GM23338 (cell line): ENCODE data around the gene FAM13A. TPM values are rescaled to one million over a fixed set of nuclear protein-coding genes. Genes with fewer than 3 reads are reported as not detected.

Source experiments
- ATAC-seq: fragments of 200-7000 bp; cut with Tn5 transposase; 3 replicates; pipeline ENCODE4 v1.9.1; 2020
- DNase-seq: peaks from one replicate; pipeline ENCODE4 v3.0.0-alpha.2; 2015; ENCODE audit warnings: low spot score
- H2AFZ ChIP-seq: fragments of 200-600 bp; sonication (generic); 2 replicates; pipeline ENCODE4 v1.8.0; 2016; ENCODE audit warnings: antibody characterized with exemption, mild to moderate bottlenecking, moderate library complexity
- H3F3A ChIP-seq: fragments of 200-600 bp; sonication (generic); replicated peaks from 2 replicates; pipeline ENCODE4 v1.8.0; 2017; ENCODE audit warnings: antibody characterized with exemption, mixed run types, low read depth
- H3K27ac ChIP-seq: fragments of 200-600 bp; sonication (generic); 2 replicates; pipeline ENCODE4 v1.6.1; 2016; ENCODE audit warnings: low read depth
- H3K27me3 ChIP-seq: fragments of 200-600 bp; sonication (generic); 2 replicates; pipeline ENCODE4 v1.8.0; 2016; ENCODE audit warnings: mild to moderate bottlenecking, mixed run types, moderate library complexity; ENCODE audit not compliant: insufficient read depth
- H3K36me3 ChIP-seq: fragments of 200-600 bp; sonication (generic); 2 replicates; pipeline ENCODE4 v1.8.0; 2016; ENCODE audit warnings: mild to moderate bottlenecking; ENCODE audit not compliant: insufficient read depth
- H3K4me1 ChIP-seq: fragments of 200-600 bp; sonication (generic); 2 replicates; pipeline ENCODE4 v1.8.0; 2016; ENCODE audit warnings: mild to moderate bottlenecking, moderate library complexity; ENCODE audit not compliant: insufficient read depth
- H3K4me2 ChIP-seq: fragments of 200-600 bp; sonication (generic); 2 replicates; pipeline ENCODE4 v1.7.1; 2017; ENCODE audit warnings: mixed run types
- H3K4me3 ChIP-seq: fragments of 200-600 bp; sonication (generic); 2 replicates; pipeline ENCODE4 v1.6.1; 2016; ENCODE audit warnings: mixed run types
- H3K79me2 ChIP-seq: fragments of 200-600 bp; sonication (generic); replicated peaks from 2 replicates; pipeline ENCODE4 v1.8.0; 2017; ENCODE audit warnings: mild to moderate bottlenecking; ENCODE audit not compliant: insufficient read depth
- H3K9me2 ChIP-seq: fragments of 200-600 bp; sonication (generic); 2 replicates; pipeline ENCODE4 v1.8.0; 2017; ENCODE audit not compliant: insufficient read depth
- H4K20me1 ChIP-seq: fragments of 200-600 bp; sonication (generic); replicated peaks from 2 replicates; pipeline ENCODE4 v1.8.0; 2017; ENCODE audit warnings: mild to moderate bottlenecking; ENCODE audit not compliant: insufficient read depth
- H3K27ac Mint-ChIP-seq: 2 replicates; pipeline ENCODE4 v1.8.0; 2020; ENCODE audit warnings: inconsistent platforms, mild to moderate bottlenecking, moderate library complexity, mixed read lengths
- H3K27me3 Mint-ChIP-seq: 3 replicates; pipeline ENCODE4 v1.8.0; 2022; ENCODE audit warnings: low read depth, mild to moderate bottlenecking, moderate library complexity, mixed read lengths, inconsistent platforms; ENCODE audit not compliant: insufficient read depth, poor library complexity
- H3K36me3 Mint-ChIP-seq: 3 replicates; pipeline ENCODE4 v1.8.0; 2021; ENCODE audit warnings: low read depth, mild to moderate bottlenecking, inconsistent platforms, moderate library complexity, mixed read lengths
- H3K4me1 Mint-ChIP-seq: 3 replicates; pipeline ENCODE4 v1.8.0; 2020; ENCODE audit warnings: mild to moderate bottlenecking, inconsistent platforms, mixed read lengths
- H3K4me3 Mint-ChIP-seq: 3 replicates; pipeline ENCODE4 v1.8.0; 2021; ENCODE audit warnings: moderate library complexity, mild to moderate bottlenecking, inconsistent platforms, mixed read lengths
- H3K9me3 Mint-ChIP-seq: 3 replicates; pipeline ENCODE4 v1.8.0; 2020; ENCODE audit warnings: moderate library complexity, mild to moderate bottlenecking, inconsistent platforms, mixed read lengths
- EZH2 ChIP-seq: fragments of 200-600 bp; sonication (generic); IDR thresholded peaks from one replicate; pipeline ENCODE4 v1.8.0; 2017; ENCODE audit warnings: antibody characterized with exemption, mild to moderate bottlenecking, low read depth; ENCODE audit not compliant: unreplicated experiment
- EZH2phosphoT487 ChIP-seq: fragments of 200-600 bp; sonication (generic); IDR thresholded peaks from one replicate; pipeline ENCODE4 v1.8.1; 2018; ENCODE audit warnings: antibody characterized with exemption; ENCODE audit not compliant: unreplicated experiment
- JUNB ChIP-seq: IDR thresholded peaks from one replicate; pipeline ENCODE4 v1.6.1; 2016; ENCODE audit warnings: antibody characterized with exemption; ENCODE audit not compliant: unreplicated experiment
- POLR2AphosphoS5 ChIP-seq: IDR thresholded peaks from 2 replicates; pipeline ENCODE4 v1.6.1; 2016; ENCODE audit warnings: antibody characterized with exemption, low read depth
- STAT1 ChIP-seq: IDR thresholded peaks from one replicate; pipeline ENCODE4 v1.6.1; 2016; ENCODE audit warnings: antibody characterized with exemption; ENCODE audit not compliant: unreplicated experiment
- ZNF114 ChIP-seq: fragments of 250-450 bp; sonication (Bioruptor Pico); IDR thresholded peaks from 2 replicates; pipeline ENCODE4 v1.5.0; 2020; ENCODE audit warnings: mild to moderate bottlenecking, moderate library complexity
- ZNF331 ChIP-seq: fragments of 250-450 bp; sonication (Bioruptor Pico); IDR thresholded peaks from 2 replicates; pipeline ENCODE4 v1.5.0; 2020; ENCODE audit warnings: low read depth, mild to moderate bottlenecking, moderate library complexity
- polyA plus RNA-seq: library from polyadenylated mRNA; unstranded; fragments of >200 nt; fragmentation: Nextera tagmentation; extraction: Ambion mirVana; gene quantifications from 2 replicates; pipeline ENCODE4 v1.2.1, GENCODE V29; 2016
- total RNA-seq: library from RNA; depleted of rRNA; stranded (reverse); fragments of >200 nt; shearing (Covaris generic); gene quantifications from 2 replicates; pipeline ENCODE4 v1.2.3, GENCODE V29; 2014
- TF ChIP-seq, protein P1 (sequence below): IDR thresholded peaks from one replicate; pipeline ENCODE4 v1.6.1; 2018; ENCODE audit warnings: antibody characterized with exemption; ENCODE audit not compliant: unreplicated experiment

Gene FAM13A
- total and polyA plus RNA-seq, 2 experiments from 2014 or later, result 13.9 to 28.4 TPM

DNA sequence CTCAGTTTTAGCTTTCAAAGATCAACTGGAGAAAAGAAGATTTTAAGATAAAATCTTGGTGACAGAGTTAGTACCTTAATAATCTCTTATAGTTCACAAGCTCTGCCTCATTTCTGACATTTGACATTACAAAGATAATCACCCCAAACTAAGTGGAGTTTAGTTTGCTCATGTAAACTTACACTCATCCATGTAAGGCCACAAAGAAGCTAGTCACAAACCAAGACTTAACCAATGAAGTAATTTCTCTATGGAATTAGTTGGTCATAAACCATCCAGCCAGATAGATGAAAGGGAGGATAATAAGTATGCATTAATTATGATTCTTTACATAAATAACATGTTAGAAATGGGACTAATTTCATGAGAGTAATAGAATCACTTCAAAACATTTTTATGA, 159.2 kb downstream of the FAM13A start:
- Histone ChIP-seq H4K20me1 (no peaks in the 10 kb centered on the region), H3K79me2 (0 out of 2 replicates have a peak, but pooled peaks cover 6% of the 10 kb centered on the region), H3K9me2 (peaks cover 5% of the 10 kb centered on the region; the same call in 1 of the 2 replicates), H3K4me3 (no peak overlapping the region), H3F3A (no peaks in the 10 kb centered on the region), H3K4me2 (no peak overlapping the region), H3K36me3 (no peaks in the 10 kb centered on the region), H2AFZ (no peak overlapping the region), H3K27me3 (no peaks in the 10 kb centered on the region), H3K27ac (no peak overlapping the region), H3K4me1 (peaks cover 5% of the 10 kb centered on the region; the same call in 1 of the 2 replicates)
- Mint-ChIP-seq H3K27ac (no peak overlapping the region), H3K4me1 (peaks cover 3% of the 10 kb centered on the region; the same call in 1 of the 3 replicates), H3K4me3 (no peak overlapping the region), H3K27me3 (no peaks in the 10 kb centered on the region), H3K9me3 (peaks cover 10% of the 10 kb centered on the region; the same call in 2 of the 3 replicates), H3K36me3 (peaks cover 29% of the 10 kb centered on the region)
- no peak for ATAC-seq
- TF ChIP-seq EZH2, result no peak
- no peak for TF ChIP-seq STAT1
- no peak for TF ChIP-seq ZNF114 (CRISPR knock-in tag)
- TF ChIP-seq ZNF331, result no peak
- no peak for DNase-seq

DNA sequence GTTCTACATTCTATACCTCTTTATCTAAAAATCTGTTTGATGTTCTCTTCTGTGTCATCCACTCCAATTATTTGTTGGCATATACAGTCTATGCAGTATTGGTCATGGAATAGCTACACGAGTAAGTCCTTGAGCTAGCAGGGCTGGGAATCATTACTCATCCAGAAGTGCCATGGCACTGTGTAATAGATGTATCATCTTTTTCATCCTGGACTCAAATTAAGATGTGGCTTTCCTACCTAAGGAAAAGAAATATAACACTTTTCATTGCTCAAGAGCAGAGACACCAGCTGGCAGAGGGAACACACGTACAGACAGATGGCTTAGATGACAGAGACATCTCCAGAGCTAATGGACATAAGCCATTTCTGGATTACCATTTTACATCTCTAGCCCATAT, 159.8 kb downstream of the FAM13A start:
- no peak for ATAC-seq
- Mint-ChIP-seq H3K27ac (no peak overlapping the region), H3K27me3 (no peaks in the 10 kb centered on the region), H3K36me3 (peaks cover 23% of the 10 kb centered on the region), H3K4me1 (peaks cover 3% of the 10 kb centered on the region; the same call in 1 of the 3 replicates), H3K9me3 (peaks cover 10% of the 10 kb centered on the region; the same call in 2 of the 3 replicates), H3K4me3 (no peak overlapping the region)
- H3K4me3 ChIP-seq, result no peak overlapping the region
- H2AFZ ChIP-seq, result no peak overlapping the region
- no peak overlapping the region for H3K4me2 ChIP-seq
- no peak overlapping the region for H3K27ac ChIP-seq
- H4K20me1 ChIP-seq, result no peaks in the 10 kb centered on the region
- no peaks in the 10 kb centered on the region for H3F3A ChIP-seq
- H3K36me3 ChIP-seq, result no peaks in the 10 kb centered on the region
- no peak for DNase-seq
- no peak for TF ChIP-seq POLR2AphosphoS5
- no peak for TF ChIP-seq ZNF331
- no peak for TF ChIP-seq ZNF114 (CRISPR knock-in tag)
- no peak for TF ChIP-seq EZH2phosphoT487
- TF ChIP-seq, protein P1, sequence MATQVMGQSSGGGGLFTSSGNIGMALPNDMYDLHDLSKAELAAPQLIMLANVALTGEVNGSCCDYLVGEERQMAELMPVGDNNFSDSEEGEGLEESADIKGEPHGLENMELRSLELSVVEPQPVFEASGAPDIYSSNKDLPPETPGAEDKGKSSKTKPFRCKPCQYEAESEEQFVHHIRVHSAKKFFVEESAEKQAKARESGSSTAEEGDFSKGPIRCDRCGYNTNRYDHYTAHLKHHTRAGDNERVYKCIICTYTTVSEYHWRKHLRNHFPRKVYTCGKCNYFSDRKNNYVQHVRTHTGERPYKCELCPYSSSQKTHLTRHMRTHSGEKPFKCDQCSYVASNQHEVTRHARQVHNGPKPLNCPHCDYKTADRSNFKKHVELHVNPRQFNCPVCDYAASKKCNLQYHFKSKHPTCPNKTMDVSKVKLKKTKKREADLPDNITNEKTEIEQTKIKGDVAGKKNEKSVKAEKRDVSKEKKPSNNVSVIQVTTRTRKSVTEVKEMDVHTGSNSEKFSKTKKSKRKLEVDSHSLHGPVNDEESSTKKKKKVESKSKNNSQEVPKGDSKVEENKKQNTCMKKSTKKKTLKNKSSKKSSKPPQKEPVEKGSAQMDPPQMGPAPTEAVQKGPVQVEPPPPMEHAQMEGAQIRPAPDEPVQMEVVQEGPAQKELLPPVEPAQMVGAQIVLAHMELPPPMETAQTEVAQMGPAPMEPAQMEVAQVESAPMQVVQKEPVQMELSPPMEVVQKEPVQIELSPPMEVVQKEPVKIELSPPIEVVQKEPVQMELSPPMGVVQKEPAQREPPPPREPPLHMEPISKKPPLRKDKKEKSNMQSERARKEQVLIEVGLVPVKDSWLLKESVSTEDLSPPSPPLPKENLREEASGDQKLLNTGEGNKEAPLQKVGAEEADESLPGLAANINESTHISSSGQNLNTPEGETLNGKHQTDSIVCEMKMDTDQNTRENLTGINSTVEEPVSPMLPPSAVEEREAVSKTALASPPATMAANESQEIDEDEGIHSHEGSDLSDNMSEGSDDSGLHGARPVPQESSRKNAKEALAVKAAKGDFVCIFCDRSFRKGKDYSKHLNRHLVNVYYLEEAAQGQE, result no peak
- TF ChIP-seq JUNB, result no peak
- H3K27me3 ChIP-seq, result no peaks in the 10 kb centered on the region
- H3K79me2 ChIP-seq, result 0 out of 2 replicates have a peak, but pooled peaks cover 6% of the 10 kb centered on the region
- H3K4me1 ChIP-seq, result peaks cover 5% of the 10 kb centered on the region; the same call in 1 of the 2 replicates
- peaks cover 5% of the 10 kb centered on the region; the same call in 1 of the 2 replicates for H3K9me2 ChIP-seq
